B cell (primary cell): ENCODE measurements around the gene N4BP2L2.

Experiments
- CTCF ChIP-seq: fragments of 200-600 bp; IDR thresholded peaks from one replicate; pipeline ENCODE4 v1.8.0; 2022; ENCODE audit warnings: antibody characterized with exemption, mild to moderate bottlenecking
- EZH2 ChIP-seq: IDR thresholded peaks from 2 replicates; pipeline ENCODE4 v1.6.1; 2012; ENCODE audit warnings: borderline replicate concordance, low read depth, mild to moderate bottlenecking, moderate library complexity, low read length; ENCODE audit not compliant: insufficient read depth, poor library complexity, severe bottlenecking

DNA sequence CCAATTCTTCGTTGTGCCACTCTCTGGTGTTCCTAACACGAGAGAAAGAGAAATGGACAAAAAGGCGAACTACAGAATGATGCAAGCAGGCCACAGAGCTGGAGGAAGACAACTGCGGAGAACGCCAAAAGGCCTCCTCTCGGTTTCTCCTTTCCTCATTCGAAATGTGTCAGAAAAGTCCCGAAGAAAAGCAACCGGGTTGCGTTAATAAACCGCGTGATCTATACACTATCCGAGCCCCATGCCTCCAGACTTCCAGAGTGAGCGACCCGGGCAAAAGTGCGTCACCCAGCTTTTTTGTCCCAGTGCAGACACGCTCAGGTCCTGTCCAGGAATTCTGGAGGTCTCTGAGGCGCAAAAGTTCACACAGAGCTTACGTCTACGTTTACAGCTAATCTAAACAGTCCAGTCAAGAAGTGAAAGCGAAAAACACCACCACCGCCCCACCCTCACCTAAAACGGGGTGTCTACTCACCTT is 413 bp downstream of the N4BP2L2 start:
- TF ChIP-seq CTCF (no peak), EZH2 (no peak)
